Limb (tissue), 2 donors: ENCODE measurements around the gene THSD4.
A peak's percentile ranks its signal among the peaks of the same experiment; 100 is the strongest.
"Not testable (repeated sequence)": the region's sequence is repeated elsewhere in the genome, so short reads cannot be mapped to it uniquely, and the experiment has no call there.

ENCODE experiments used
- DNase-seq, 2 donors: peaks; one replicate each; pipeline ENCODE4 v3.0.0-alpha.2; 2016; ENCODE audit errors: extremely low spot score in 2 of 2

THSD4 gene

DNA sequence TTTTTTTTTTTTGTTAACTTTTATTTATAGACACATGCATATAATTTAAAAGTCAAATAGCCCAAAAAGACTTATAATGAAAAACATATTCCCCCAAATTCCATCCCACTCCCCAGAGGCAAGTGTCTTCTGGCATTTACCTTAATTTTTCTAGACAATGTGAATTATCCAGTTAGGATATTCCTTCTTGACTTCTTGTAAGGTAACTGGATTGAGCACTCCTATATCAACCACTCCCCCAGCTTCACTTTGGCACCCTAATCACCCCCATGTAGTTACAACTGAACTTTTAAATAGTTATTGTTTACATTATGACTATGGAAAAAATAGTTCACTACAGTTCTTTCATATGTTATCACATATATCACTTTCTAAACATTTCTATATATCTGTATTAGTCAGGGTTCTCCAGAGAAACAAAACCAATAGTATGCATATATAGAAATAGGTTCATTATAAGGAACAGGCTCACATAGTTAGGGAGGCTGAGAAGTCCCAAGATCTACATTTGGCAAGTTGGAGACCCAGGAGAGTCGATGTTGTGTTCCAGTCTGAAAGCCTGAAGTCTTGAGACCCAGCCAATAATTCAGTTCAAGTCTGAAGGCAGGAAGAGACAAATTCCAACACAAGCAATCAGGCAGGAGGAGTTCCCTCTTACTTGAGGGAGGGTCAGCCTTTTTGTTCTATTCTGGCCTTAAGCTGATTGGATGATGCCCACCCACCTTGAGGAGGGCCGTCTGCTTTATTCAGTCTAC lies 175.8 kb downstream of the THSD4 start:
- DNase-seq = peak in 1 of 2 donors; percentile 67

DNA sequence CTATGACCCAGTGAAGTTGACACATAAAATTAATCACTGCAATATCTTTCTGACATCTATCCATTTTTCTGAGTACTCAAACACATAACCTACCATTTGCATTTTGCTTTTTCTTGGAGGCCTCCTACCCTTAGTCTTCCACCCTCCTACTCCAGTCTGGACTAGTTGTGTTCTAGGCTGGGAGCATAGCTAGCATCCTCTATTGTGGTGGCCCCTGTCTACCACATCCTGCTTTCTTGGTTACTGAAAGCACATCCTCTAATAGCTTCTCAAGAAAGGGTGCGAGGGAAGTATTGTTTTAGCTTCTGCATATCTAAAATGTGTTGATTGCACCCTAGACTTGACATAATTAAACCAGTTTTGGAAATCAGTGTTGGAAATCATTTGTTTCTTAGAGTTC lies 176.5 kb downstream of the THSD4 start:
- DNase-seq = no peak

DNA sequence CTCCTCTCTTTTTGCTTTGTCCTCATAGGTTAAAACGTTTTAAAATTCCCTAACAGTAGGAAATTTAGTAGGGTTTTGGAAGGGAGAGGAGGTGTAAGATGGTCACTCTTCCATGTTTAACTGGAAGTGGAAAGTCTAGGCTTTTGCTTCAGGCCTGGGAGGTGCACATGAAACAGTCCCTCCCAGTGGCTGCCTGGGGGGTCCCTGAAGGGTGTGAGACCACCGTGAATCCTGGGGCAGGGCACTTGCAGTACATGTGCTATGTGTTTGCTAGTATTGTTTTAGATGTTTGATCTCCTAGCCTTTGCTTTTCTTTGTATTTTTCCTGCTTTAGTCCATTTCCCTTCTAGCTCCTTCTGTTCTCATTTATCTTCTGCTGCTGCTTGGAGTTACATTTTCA lies 178.5 kb downstream of the THSD4 start:
- no peak for DNase-seq

DNA sequence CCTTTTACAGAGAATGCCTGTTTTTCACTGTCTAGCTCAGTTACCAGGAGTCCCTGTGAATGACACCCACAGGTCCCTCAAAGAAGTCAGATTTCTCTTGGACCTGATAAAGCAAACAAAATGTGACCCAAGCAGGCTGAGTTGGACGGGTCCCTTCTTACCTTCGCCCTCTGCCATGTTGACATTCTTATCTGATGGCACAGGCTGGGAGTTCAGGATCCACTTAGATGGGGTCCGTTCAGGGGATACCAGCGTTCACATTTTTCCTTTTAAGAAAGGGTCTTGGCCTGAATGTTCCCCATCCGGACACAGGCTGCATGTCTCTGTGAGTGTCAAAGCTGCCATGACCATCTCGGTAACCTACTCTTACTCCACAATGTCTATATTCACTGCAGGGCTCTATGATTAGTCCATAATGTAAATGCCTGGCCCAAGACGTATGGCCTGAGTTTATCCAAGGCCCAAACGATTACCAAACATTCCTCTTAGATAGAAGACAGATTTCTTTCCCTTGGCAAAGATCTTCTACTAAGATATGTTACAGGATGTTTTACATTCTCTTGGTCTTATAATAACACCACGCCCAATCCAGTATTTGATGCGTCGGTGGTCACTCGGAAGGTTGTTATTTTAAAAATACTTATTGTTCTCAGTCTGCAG lies 179.1 kb downstream of the THSD4 start:
- no peak for DNase-seq

DNA sequence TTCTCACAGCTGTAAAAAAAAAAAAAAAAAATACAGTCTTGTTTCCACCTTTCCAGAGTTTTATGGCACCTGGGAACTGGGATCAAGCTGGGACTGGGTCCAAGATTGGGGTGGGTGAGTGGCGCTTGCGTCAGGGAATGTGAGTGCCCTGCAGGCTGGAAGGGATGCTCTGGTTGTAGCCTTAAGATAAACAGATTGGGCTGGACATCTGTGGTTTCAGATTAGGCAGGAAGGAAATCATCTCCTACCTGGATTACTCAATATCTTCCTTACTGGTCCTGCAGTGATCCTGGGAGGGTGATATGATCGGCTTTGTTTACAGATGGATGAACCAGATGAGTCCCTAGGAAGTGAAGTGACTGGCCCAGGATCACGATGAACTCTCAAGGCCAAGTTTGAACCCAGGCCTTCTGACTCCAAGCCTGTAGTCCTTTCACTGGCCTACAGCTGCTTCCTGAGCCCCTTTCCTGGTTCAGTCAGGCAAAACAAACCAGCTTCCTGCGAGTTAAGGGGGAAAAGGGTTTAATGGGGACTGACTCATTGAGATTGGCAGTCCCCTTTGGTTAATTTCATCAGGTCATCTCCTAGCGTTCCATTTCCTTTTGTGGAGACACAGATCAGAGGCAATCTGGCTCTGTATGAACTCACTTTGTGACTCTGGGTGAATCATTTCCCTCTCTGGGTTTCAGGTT lies 179.8 kb downstream of the THSD4 start:
- no peak for DNase-seq

DNA sequence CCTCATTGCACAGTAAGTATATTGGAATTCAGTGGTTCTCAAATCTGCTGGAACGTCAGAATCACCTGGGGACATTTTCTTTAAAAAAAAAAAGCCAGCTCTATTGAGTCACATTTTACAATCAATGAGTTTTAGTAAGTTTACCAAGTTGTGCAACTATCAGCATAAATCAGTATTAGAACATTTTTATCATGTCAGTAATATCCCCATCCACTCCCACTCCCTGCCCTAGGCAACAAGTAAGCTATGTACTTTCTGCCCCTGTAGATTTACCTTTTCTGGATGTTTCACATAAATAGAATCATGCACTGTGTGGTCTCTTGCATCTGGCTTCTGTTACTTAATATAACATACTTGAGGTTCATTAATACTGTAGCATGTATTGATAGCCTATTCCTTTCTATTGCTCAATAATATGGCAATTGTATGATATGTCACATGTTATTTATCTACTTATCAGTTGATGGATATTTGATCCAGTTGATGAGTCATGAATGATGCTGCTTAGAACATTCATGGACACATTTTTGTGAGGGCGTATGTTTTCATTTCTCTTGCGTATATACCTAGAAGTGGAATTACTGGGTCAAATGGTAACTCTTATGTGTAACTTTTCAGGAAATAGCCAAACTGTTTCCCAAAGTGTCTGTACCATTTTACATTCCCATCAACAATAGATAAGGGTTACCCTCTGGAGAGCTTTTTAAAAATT lies 180.5 kb downstream of the THSD4 start:
- DNase-seq = no peak

DNA sequence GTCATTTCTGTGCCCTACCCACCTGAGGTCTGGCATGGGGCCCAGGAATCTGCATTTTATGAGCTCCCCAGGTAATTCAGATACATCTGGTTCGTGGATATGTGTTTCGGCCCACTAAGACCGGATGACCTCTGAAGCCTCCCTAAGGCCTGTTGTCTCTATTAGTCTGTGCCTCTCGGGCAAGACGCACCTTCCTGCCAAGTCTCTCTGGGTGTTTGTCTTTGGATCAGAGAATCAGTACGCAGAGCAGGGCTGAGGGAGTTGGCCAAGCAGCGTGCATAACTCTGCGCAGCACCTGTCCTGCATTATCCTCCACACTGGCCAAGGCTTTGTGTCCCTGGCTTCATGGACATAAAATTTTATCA lies 181.0 kb downstream of the THSD4 start:
- DNase-seq = no peak

DNA sequence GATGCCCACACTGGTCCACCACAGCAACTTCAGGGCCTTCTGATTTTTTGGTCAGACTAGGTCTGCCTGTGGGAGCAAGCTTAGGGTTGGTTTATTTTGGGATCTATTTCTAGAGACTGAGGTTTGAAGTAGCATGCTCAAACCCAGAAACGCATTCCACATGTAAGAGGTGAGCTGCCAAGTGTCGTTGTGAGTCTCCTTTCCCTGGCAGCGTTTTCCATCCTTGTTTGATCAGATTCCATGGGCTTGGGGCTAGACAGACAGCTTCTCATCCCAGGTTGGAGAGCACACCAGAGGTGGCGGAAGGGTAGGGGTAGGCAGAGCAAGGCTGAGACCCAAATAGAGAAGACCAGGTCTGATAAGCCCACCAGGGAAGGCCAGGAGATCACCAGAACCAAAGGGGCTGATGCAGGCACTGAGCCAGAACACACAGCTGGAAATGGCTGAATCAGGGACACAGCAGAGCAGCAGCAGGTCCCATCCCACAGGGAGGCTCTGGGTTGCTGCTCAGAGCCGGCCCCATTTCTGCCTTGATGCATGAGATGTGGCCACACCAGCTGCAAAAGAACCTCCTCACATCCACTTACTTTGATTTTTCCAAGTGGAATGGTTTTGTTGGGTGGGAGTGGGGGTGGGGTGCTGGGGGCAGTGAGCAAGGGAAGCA lies 186.8 kb downstream of the THSD4 start:
- no peak for DNase-seq

DNA sequence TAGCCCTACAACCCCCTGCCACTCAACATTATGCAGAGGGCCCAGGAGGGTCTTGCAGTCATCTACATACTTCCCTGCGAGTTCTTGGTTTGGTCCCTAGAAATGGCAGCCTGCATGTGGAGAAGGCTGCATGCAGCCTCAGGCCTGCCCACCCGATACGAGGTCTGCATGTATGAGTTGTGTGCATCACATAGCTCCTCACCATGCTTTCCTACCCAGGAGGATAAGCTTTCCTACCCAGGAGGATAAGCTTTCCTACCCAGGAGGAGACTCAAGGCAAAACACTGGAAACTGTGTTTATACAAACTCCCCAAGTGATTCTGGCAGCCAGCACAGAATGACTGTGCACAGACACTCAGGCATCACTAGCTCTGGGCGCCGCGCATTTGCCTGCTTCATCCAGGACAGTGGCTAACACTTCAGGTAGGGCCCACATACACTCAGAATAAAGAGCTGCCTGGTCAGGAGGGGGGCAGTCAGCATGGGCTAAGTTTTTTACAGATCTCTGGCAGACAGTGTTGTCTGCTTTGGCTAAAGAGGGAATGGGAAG lies 187.7 kb downstream of the THSD4 start:
- DNase-seq = no peak

DNA sequence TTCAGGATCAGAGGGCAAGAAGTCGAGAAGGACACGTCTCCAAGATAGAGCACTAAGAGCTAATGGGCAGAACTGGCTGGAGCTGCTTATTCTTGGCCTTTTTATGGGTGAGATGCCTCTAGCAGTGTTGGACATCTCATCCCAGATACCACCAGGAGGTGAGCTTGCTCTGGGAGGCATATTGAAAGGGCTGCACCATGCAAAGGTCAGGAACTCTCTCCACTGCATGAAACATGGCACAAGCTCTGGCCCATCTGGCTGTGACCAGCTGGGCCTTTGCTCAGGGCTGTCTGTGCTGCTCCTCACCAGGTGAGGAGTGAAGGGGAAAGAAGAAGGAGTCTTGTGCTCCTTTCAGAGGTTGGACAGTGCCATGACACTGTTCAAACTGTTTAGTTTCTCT lies 188.7 kb downstream of the THSD4 start:
- no peak for DNase-seq

DNA sequence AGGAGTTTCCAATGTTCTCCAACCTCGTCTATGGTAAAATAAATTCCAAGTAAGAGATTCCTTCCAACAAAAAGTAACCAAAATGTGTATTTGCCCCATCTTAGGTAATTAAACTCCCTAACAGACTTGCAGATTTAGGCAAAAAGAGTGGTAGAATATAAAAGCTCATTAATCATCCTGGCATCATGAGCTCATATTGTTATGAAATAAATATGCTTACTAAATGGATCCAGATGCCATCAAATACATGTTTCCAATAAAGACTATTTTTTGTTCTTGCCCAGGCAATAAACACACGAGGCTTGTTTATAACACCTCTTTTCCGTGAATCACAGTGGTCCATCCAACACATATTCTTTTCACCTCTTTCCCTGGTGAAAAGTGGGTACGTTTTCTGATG lies 189.4 kb downstream of the THSD4 start:
- DNase-seq = no peak

DNA sequence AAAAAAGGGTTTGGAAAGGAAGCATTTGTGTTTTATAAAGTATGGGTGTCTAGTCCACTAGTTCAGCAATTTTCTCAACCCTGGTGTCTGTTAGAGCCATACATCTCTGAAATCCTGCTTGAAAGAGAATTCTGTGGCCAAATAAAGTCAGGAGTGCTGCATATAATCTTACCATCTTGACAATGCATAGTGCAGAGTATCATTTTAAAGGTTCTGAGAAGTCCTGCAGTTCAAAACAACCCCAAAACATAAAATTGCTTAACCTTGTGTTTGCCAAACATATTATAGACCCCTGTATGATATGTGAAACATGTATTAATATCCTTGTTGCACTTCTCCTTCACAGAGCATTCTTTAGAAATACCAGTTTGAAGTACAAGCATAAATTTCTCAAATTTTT lies 191.3 kb downstream of the THSD4 start:
- DNase-seq = no peak

DNA sequence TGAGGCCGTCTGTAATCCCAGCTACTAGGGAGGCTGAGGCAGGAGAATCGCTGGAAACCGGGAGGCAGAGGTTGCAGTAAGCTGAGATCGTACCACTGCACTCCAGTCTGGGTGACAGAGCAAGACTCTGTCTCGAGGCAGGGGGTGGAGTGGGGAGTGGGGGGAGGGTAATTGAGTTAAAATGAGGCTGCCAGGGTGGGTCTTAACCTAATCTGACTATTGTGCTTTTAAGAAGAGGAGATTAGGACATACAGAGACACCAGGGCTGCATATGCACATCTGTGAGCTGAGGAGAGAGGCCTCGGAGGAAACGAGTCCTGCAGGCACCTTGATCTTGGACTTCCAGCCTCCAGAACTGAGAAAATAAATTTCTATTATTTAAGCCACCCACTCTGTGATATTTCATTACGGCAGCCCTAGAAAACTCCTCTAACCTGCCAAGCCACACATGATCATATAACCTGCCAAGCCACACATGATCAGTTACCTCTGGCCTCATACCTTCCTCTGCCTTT lies 197.0 kb downstream of the THSD4 start:
- no peak for DNase-seq

DNA sequence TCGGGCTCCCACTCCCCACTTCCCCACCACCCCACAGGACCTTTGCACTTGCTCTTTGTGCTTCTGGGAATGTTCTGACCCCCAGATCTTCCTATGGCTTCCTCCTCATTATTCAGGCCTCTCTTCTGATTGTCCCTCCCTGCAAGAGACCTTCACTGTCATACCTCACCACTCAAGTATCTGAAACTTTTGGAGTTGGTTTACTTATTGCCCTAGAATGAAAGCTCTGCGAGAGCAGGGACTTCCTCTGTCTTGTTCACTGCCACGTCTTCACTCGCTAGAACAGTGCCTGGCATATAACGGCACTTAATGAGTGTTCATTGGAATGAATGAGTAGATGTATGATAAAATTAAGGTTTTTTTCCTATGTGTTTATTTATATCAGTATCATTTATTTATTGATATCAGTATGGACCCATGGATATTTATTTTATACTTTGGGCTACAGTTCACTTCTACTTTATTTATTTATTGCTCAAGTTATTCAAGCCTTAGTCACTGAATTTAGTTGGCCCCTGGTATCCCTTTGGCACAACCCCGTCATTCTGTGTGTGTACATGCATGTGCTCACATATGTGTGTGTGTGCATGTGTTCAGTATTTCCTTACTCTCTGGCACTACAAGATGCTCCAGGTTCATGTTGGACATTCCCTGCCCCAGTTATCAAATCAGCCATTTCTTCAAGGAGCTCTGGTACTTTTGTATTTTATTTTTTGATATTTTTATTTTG lies 197.6 kb downstream of the THSD4 start:
- DNase-seq = no peak

DNA sequence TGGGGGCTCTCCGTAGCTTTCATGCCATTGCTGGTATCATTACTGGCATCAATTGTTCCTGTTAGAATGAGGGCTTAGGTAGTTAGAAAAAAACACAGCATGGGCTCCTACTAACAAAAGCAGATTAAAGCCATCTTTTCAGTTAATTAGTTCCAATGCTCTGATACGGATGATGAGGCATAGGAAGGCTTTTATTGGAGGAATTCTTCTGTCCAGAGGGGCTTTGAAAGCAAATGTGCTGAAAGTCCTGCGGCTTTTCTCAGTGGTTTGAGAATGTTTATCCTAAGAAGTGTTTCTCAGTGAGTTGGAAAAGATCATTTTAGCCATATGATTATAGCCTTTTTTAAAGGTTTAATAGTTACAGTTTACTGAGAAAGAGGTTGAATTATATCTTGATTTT lies 198.5 kb downstream of the THSD4 start:
- DNase-seq = no peak

DNA sequence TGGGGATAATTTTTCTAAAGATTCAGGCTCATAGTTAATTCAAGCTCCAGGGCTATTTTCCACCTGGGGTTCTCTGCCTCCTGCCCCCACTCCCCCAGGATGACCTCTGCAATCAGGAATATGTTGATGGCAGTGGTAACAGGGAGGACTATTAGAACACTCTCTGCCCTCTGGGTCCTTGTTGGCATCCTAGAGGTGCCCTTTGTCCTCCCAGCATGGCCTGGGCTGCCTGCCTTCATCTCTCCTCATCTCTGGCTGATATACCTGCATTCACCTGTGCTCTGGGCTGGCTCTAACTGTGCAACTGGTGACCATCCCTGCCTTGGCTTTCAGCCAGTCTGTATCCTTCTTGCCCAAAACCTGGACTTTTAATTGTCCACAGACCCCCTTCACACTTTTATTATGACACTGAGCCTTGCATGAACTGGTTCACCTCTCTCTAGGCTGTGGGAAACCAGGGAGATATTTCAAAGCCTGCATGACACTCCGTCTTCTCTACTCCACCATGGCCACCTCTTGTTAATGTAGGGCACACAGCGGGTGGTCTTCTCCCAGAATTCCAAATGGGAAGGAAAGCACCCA lies 199.8 kb downstream of the THSD4 start:
- no peak for DNase-seq

DNA sequence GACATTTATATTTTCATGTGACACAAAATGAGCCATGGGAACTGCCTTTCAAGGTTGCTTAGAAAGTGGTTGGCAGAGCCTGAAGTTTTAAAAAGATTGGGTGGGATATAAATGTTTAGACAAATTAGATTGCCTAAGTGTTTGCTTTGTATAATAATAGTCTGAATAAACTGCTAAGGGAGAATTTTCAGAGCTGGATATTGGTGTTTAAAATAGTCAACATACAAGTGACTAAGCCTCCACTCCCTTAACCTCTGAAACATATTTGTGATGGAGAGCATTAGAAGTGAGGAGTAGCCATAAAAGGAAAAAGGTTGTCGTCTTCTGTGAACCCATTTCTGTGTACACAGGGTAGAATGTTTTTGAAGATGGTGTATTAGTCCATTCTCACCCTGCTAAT lies 201.6 kb downstream of the THSD4 start:
- DNase-seq = no peak

DNA sequence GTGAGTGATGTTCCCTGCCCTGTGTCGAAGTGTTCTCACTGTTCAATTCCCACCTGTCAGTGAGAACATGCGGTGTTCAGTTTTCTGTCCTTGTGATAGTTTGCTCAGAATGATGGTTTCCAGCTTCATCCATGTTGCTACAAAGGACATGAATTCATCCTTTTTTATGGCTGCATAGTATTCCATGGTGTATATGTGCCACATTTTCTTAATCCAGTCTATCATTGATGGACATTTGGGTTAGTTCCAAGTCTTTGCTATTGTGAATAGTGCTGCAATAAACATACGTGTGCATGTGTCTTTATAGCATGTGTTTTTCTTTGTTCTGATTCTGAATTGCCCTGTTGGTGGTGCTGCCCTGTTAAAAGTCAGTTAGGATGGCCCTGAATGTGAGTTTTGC lies 204.2 kb downstream of the THSD4 start:
- not testable (repeated sequence) for DNase-seq

DNA sequence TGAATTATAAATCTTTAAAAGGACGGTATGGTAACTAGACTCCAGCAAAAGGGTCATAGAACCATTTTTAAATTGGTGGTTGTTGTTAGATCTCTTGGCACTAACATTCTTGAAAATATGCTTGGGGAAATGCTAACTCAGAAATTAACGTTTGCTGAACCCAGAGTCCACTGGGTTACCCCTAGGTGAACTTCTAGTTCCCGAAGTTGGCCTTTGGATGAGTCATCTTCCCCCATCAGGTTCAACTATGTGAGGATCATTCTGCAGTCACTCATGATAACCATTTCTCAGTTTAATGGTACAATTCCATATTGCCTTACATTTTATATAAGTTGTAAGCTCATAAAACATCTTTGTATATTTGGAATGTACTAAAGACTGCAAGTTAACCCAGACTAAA lies 204.7 kb downstream of the THSD4 start:
- no peak for DNase-seq

DNA sequence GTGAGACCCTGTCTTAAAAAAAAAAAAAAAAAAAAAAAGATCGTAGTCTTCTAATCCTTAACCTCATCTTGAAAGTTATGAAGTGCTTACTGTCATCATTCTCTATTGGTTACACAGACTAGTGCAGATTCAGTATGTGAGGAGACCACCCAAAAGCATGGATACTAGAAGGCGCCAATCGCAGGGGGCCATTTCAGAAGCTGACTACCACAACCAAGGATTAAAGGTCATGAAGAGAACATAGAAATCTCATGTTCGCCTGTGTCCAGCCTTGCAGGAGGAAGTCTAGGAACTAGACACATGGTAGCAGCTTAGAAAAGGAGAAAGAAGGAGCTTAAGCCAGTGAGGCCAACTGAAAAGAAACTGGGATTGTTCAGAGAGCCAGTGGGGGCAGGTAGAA lies 207.8 kb downstream of the THSD4 start:
- no peak for DNase-seq
